ENCODE results near the gene ODAM. TPM values are rescaled to one million over a fixed set of nuclear protein-coding genes. Genes with fewer than 3 reads are reported as not detected.

The ODAM gene
- total RNA-seq, 1 experiment from 2014 or later, result 214 TPM

- Mint-ChIP-seq H3K4me3 (ENCODE audit: low read depth, unreplicated experiment) (peak overlapping the region; percentile 43), H3K36me3 (ENCODE audit: insufficient read depth, unreplicated experiment) (peaks cover 54% of the 10 kb centered on the region), H3K27ac (ENCODE audit: unreplicated experiment) (peak overlapping the region; percentile 54), H3K27me3 (ENCODE audit: unreplicated experiment) (no peaks in the 10 kb centered on the region), H3K9me3 (ENCODE audit: low read depth, unreplicated experiment) (no peaks in the 10 kb centered on the region), H3K4me1 (ENCODE audit: low read depth, unreplicated experiment) (peaks cover 13% of the 10 kb centered on the region)
- CTCF ChIA-PET, result no interaction called here
- no peak for TF ChIP-seq CTCF (IDR thresholded peaks at IDR 0.05; ENCODE audit: unreplicated experiment)
- intact Hi-C loops (cut with micrococcal nuclease; ENCODE audit: unreplicated experiment), result loop anchor here (5.0 kb wide), 1 partner anchor 46 kb away; the partner anchor contains the start of gene ODAM
- BruUV-seq (replicated peaks), result TSS peak; percentile 56
- no peak for DNase-seq
These were observed 47.6 kb downstream of the ODAM start for GRCh38 chr4:70243091-70243490.

- no TSS peak for BruUV-seq (replicated peaks)
- no peak overlapping the region for H3K4me3 Mint-ChIP-seq (ENCODE audit: low read depth, unreplicated experiment)
- CTCF ChIA-PET, result interaction anchor here (0.6 kb wide), 1 partner anchor 355 kb away, joined by 3 read pairs; no protein-coding TSS in a partner anchor
- DNase-seq, result no peak
- no peaks in the 10 kb centered on the region for H3K9me3 Mint-ChIP-seq (ENCODE audit: low read depth, unreplicated experiment)
- H3K27me3 Mint-ChIP-seq (ENCODE audit: unreplicated experiment), result no peaks in the 10 kb centered on the region
- peaks cover 62% of the 10 kb centered on the region for H3K36me3 Mint-ChIP-seq (ENCODE audit: insufficient read depth, unreplicated experiment)
- intact Hi-C loops (cut with micrococcal nuclease; ENCODE audit: unreplicated experiment), result no loop called here
- no peak for TF ChIP-seq CTCF (IDR thresholded peaks at IDR 0.05; ENCODE audit: unreplicated experiment)
- H3K27ac Mint-ChIP-seq (ENCODE audit: unreplicated experiment), result peak overlapping the region; percentile 73
- peaks cover 15% of the 10 kb centered on the region for H3K4me1 Mint-ChIP-seq (ENCODE audit: low read depth, unreplicated experiment)
These were observed 55.9 kb downstream of the ODAM start for GRCh38 chr4:70251250-70251944.

- no TSS peak for BruUV-seq (replicated peaks)
- Mint-ChIP-seq H3K4me1 (ENCODE audit: low read depth, unreplicated experiment) (peaks cover 15% of the 10 kb centered on the region), H3K27ac (ENCODE audit: unreplicated experiment) (peak overlapping the region; percentile 73), H3K4me3 (ENCODE audit: low read depth, unreplicated experiment) (no peak overlapping the region), H3K36me3 (ENCODE audit: insufficient read depth, unreplicated experiment) (peaks cover 57% of the 10 kb centered on the region), H3K9me3 (ENCODE audit: low read depth, unreplicated experiment) (no peaks in the 10 kb centered on the region), H3K27me3 (ENCODE audit: unreplicated experiment) (no peaks in the 10 kb centered on the region)
- no peak for TF ChIP-seq CTCF (IDR thresholded peaks at IDR 0.05; ENCODE audit: unreplicated experiment)
- CTCF ChIA-PET, result no interaction called here
- intact Hi-C loops (cut with micrococcal nuclease; ENCODE audit: unreplicated experiment), result no loop called here
- no peak for DNase-seq
These were observed 56.4 kb downstream of the ODAM start for GRCh38 chr4:70251945-70252277.

Other genes starting within 250 kb of the ODAM start
- not detected in 2 replicates for gene CSN2, start 230.0 kb upstream of the ODAM start, total RNA-seq (2022)
- gene STATH, start 199.8 kb upstream of the ODAM start, total RNA-seq (2022), result not detected in 2 replicates
- not detected in 2 replicates for gene HTN3, start 167.3 kb upstream of the ODAM start, total RNA-seq (2022)
- not detected in 2 replicates for gene HTN1, start 145.3 kb upstream of the ODAM start, total RNA-seq (2022)
- not detected in 2 replicates for gene PRR27, start 41.5 kb upstream of the ODAM start, total RNA-seq (2022)
- gene FDCSP, start 30.4 kb downstream of the ODAM start, total RNA-seq (2022), result 1,542 and 2,729 TPM in 2 replicates
- 911 and 1,246 TPM in 2 replicates for gene CSN3, start 46.9 kb downstream of the ODAM start, total RNA-seq (2022)
- gene CABS1, start 139.3 kb downstream of the ODAM start, total RNA-seq (2022), result not detected in 2 replicates
- gene SMR3A, start 165.0 kb downstream of the ODAM start, total RNA-seq (2022), result not detected in 2 replicates
- not detected in 2 replicates for gene SMR3B, start 187.4 kb downstream of the ODAM start, total RNA-seq (2022)
- not detected in 2 replicates for gene OPRPN, start 202.2 kb downstream of the ODAM start, total RNA-seq (2022)

Data from Calu3 (cell line).